Natural killer cell (primary cell): ENCODE measurements around the gene CDC45. TPM values are rescaled to one million over a fixed set of nuclear protein-coding genes. Genes with fewer than 3 reads are reported as not detected.
"Not testable (repeated sequence)": the region's sequence is repeated elsewhere in the genome, so short reads cannot be mapped to it uniquely, and the experiment has no call there.

Experiments
- ATAC-seq, 3 donors: fragments of 150-1000 bp in 2 of 3; fragments of 200-7000 bp in 1 of 3; cut with Tn5 transposase; 1 replicate in 1 of 3; 2 replicates in 2 of 3; pipeline ENCODE4 v1.10.0; 2021; ENCODE audit warnings: mild to moderate bottlenecking in 2 of 3, moderate library complexity in 2 of 3
- DNase-seq, 2 donors: peaks; one replicate each; pipeline versions ENCODE4 v3.0.0 to v3.0.0-alpha.2; 2013 to 2021; ENCODE audit warnings: mixed read lengths in 1 of 2
- H3K27ac ChIP-seq: one replicate; pipeline ENCODE4 v1.5.1; 2013; ENCODE audit warnings: mild to moderate bottlenecking, low read length
- H3K27me3 ChIP-seq: one replicate; pipeline ENCODE4 v1.6.1; 2013; ENCODE audit warnings: low read length; ENCODE audit not compliant: control insufficient read depth, insufficient read depth
- H3K36me3 ChIP-seq: one replicate; pipeline ENCODE4 v1.6.1; 2013; ENCODE audit warnings: low read length; ENCODE audit not compliant: control insufficient read depth, insufficient read depth
- H3K4me1 ChIP-seq: one replicate; pipeline ENCODE4 v1.6.1; 2013; ENCODE audit warnings: low read length; ENCODE audit not compliant: control insufficient read depth, insufficient read depth
- H3K4me3 ChIP-seq: one replicate; pipeline ENCODE4 v1.5.1; 2013; ENCODE audit warnings: low read length
- H3K9me3 ChIP-seq: one replicate; pipeline ENCODE4 v1.6.1; 2013; ENCODE audit warnings: low read length; ENCODE audit not compliant: control insufficient read depth, insufficient read depth
- H3K27ac Mint-ChIP-seq, 2 donors: one replicate each; pipeline ENCODE4 v1.8.0; 2022; ENCODE audit warnings: mild to moderate bottlenecking in 2 of 2, mixed read lengths in 2 of 2, moderate library complexity in 1 of 2
- H3K27me3 Mint-ChIP-seq, 2 donors: one replicate each; pipeline ENCODE4 v1.8.0; 2022; ENCODE audit warnings: low read depth in 2 of 2, mixed read lengths in 2 of 2
- H3K36me3 Mint-ChIP-seq: one replicate; pipeline ENCODE4 v1.8.0; 2022; ENCODE audit warnings: mixed read lengths
- H3K4me1 Mint-ChIP-seq, 2 donors: one replicate each; pipeline ENCODE4 v1.8.0; 2022; ENCODE audit warnings: mixed read lengths in 2 of 2
- H3K4me3 Mint-ChIP-seq: one replicate; pipeline ENCODE4 v1.8.0; 2022; ENCODE audit warnings: mild to moderate bottlenecking, moderate library complexity, mixed read lengths
- H3K9me3 Mint-ChIP-seq, 2 donors: one replicate each; pipeline ENCODE4 v1.8.0; 2022; ENCODE audit warnings: mixed read lengths in 2 of 2
- WGBS: methylation state at CpG from one replicate; pipeline ENCODE4 v1.1.7; 2013; ENCODE audit warnings: missing lambda C conversion rate; ENCODE audit not compliant: insufficient coverage; 5-methylcytosine and 5-hydroxymethylcytosine counted together
- intact Hi-C: fragments of 100-400 bp; cut with micrococcal nuclease; formaldehyde crosslinking; loops from one replicate; pipeline ENCODE4 v1.14.2; 2022
- total RNA-seq, 4 donors: library from RNA; stranded (reverse); fragments of 120-200 nt in 1 of 4; gene quantifications; one replicate each; pipeline versions ENCODE4 v1.2.3 to v1.2.4, GENCODE V29; 2013 to 2022
- TF ChIP-seq, protein P1 (sequence below): fragments of 200-600 bp; IDR thresholded peaks from one replicate; pipeline ENCODE4 v1.8.0; 2022; ENCODE audit warnings: antibody characterized with exemption

CDC45 gene
- total RNA-seq, 3 donors from 2014 or later (not counting 1 experiment from before 2014, with no cell fraction given) = 1.6 to 4.8 (median 3.3) TPM

- peak overlapping the region; percentile 21 to 40 for H3K27ac Mint-ChIP-seq
- no peak overlapping the region for H3K27ac ChIP-seq
- no peaks in the 10 kb centered on the region for H3K9me3 Mint-ChIP-seq
- no peaks in the 10 kb centered on the region for H3K9me3 ChIP-seq
- 91% methylated on average over 8 of the region's 8 CpGs for WGBS
- no peaks in the 10 kb centered on the region for H3K27me3 ChIP-seq
- no peak overlapping the region for H3K4me3 ChIP-seq
- TF ChIP-seq, protein P1, sequence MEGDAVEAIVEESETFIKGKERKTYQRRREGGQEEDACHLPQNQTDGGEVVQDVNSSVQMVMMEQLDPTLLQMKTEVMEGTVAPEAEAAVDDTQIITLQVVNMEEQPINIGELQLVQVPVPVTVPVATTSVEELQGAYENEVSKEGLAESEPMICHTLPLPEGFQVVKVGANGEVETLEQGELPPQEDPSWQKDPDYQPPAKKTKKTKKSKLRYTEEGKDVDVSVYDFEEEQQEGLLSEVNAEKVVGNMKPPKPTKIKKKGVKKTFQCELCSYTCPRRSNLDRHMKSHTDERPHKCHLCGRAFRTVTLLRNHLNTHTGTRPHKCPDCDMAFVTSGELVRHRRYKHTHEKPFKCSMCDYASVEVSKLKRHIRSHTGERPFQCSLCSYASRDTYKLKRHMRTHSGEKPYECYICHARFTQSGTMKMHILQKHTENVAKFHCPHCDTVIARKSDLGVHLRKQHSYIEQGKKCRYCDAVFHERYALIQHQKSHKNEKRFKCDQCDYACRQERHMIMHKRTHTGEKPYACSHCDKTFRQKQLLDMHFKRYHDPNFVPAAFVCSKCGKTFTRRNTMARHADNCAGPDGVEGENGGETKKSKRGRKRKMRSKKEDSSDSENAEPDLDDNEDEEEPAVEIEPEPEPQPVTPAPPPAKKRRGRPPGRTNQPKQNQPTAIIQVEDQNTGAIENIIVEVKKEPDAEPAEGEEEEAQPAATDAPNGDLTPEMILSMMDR = no peak
- H3K36me3 Mint-ChIP-seq = peaks cover 6% of the 10 kb centered on the region
- H3K27me3 Mint-ChIP-seq = no peaks in the 10 kb centered on the region
- peaks cover 21% of the 10 kb centered on the region for H3K36me3 ChIP-seq
- no peak overlapping the region for H3K4me3 Mint-ChIP-seq
- no peak for ATAC-seq
- no peak for DNase-seq
- peaks cover 18 to 26% of the 10 kb centered on the region in 2 donors for H3K4me1 Mint-ChIP-seq
- intact Hi-C loops = no loop called here
- H3K4me1 ChIP-seq = peaks cover 5% of the 10 kb centered on the region
Observed at GRCh38 chr22:19440411-19441195, 39.1 kb upstream of the CDC45 start.

DNA sequence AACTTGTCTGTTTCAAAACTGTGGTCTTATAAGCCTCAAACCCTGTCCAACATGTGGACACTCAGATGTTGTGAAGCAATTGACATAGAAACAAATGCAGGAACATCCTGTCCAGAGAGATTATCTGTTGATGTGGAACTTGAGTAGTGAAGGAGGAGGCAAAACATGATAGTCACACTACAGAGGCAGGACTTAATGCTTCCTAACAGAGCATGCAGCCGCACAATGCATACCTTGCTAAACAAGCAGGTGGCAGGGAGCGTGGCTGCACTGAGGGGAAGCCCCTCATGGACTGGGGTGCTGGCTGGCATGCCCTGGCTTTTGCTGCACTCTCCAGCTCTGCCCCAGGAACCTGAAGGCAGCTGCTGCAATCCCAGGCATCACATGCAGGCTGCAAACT is 37.6 kb upstream of the CDC45 start:
- H3K27me3 Mint-ChIP-seq = no peaks in the 10 kb centered on the region
- Histone ChIP-seq H3K36me3 (peaks cover 14% of the 10 kb centered on the region), H3K4me3 (no peak overlapping the region), H3K4me1 (peaks cover 18% of the 10 kb centered on the region), H3K27ac (no peak overlapping the region), H3K27me3 (no peaks in the 10 kb centered on the region), H3K9me3 (no peaks in the 10 kb centered on the region)
- peak overlapping the region; percentile 31 for H3K4me3 Mint-ChIP-seq
- DNase-seq (no peak), ATAC-seq (no peak)
- peaks cover 6% of the 10 kb centered on the region for H3K36me3 Mint-ChIP-seq
- 88% methylated on average over 2 of the region's 2 CpGs for WGBS
- intact Hi-C loops = no loop called here
- H3K27ac Mint-ChIP-seq = no peak overlapping the region
- H3K4me1 Mint-ChIP-seq = peaks cover 28 to 38% of the 10 kb centered on the region in 2 donors
- H3K9me3 Mint-ChIP-seq = no peaks in the 10 kb centered on the region
- TF ChIP-seq, protein P1 = no peak

GRCh38 chr22:19443544-19444211 is 36.0 kb upstream of the CDC45 start:
- intact Hi-C loops = no loop called here
- no peak overlapping the region for H3K27ac Mint-ChIP-seq
- H3K9me3 Mint-ChIP-seq = no peaks in the 10 kb centered on the region
- H3K27me3 Mint-ChIP-seq = no peaks in the 10 kb centered on the region
- H3K36me3 Mint-ChIP-seq = no peaks in the 10 kb centered on the region
- Histone ChIP-seq H3K36me3 (peaks cover 14% of the 10 kb centered on the region), H3K27me3 (no peaks in the 10 kb centered on the region), H3K4me1 (peaks cover 27% of the 10 kb centered on the region), H3K27ac (no peak overlapping the region), H3K9me3 (no peaks in the 10 kb centered on the region), H3K4me3 (no peak overlapping the region)
- TF ChIP-seq, protein P1 = no peak
- 85% methylated on average over 7 of the region's 7 CpGs for WGBS
- ATAC-seq (no peak), DNase-seq (no peak)
- H3K4me3 Mint-ChIP-seq = no peak overlapping the region
- peaks cover 38 to 41% of the 10 kb centered on the region in 2 donors for H3K4me1 Mint-ChIP-seq

DNA sequence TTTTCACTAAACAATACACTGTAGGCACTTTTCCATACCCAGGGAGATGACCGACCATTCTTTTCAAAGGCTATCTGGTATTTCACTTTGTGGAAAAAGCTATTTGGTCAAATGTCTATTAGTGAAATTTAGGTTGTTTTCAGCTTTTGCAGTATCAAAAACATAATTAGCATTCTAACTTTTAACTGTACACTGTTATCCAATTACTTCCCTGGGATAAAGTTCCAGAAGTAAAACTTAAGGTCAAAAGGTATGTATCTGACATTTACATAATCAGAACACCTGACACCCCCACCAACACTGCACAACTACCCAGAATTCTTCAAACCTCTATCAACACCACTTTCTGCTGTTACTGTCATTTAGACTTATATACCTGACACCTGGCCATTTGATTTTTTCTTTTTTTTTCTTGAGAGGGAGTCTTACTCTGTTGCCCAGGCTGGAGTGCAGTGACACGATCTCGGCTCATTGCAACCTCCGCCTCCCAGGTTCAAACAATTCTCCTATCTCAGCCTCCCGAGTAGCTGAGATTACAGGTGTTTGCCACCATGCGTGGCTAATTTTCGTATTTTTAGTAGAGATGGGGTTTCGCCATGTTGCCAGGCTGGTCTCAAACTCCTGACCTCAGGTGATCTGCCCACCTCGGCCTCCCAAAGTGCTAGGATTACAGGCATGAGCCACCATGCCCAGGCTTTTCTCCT is 34.3 kb upstream of the CDC45 start:
- H3K9me3 Mint-ChIP-seq, intact Hi-C loops, H3K27me3 ChIP-seq, H3K4me3 ChIP-seq, H3K27me3 Mint-ChIP-seq, ATAC-seq, H3K27ac ChIP-seq, H3K9me3 ChIP-seq, DNase-seq, H3K36me3 Mint-ChIP-seq: not testable (repeated sequence)
- peaks cover 30% of the 10 kb centered on the region for H3K4me1 ChIP-seq
- peak overlapping the region; percentile 14 for H3K4me3 Mint-ChIP-seq
- H3K27ac Mint-ChIP-seq = peak overlapping the region in 1 of 2 donors; percentile 50
- H3K4me1 Mint-ChIP-seq = peaks cover 38 to 42% of the 10 kb centered on the region in 2 donors
- 88% methylated on average over 7 of the region's 9 CpGs for WGBS
- H3K36me3 ChIP-seq = peaks cover 14% of the 10 kb centered on the region
